ENCODE results near the gene ME3. TPM values are rescaled to one million over a fixed set of nuclear protein-coding genes. Genes with fewer than 3 reads are reported as not detected.

Gene ME3
- total RNA-seq, 1 donor from 2014 or later = 34.2 TPM

DNA sequence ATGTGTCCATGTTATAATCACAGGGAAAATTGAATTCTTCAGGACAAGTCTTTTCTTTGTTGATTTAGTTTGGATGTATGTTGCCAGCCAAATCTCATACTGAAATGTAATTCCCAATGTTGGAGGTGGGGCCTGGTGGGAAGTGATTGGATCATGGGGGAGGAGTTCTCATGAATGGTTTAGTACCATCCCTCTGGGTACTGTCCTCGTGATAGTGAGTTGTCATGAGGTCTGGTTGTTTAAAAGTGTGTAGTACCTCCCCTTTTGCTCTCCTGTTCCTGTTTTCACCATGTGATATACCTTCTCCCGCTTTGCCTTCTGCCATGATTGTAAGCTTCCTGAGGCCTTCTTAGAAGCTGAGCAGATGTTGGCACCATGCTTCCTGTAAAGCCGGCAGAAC is 197.4 kb downstream of the ME3 start:
- intact Hi-C loops (cut with DNase I) = no loop called here
- peak overlapping the region; percentile 82 to 84 for H3K27ac ChIP-seq
- no peak for TF ChIP-seq CTCF (IDR thresholded peaks at IDR 0.05)

DNA sequence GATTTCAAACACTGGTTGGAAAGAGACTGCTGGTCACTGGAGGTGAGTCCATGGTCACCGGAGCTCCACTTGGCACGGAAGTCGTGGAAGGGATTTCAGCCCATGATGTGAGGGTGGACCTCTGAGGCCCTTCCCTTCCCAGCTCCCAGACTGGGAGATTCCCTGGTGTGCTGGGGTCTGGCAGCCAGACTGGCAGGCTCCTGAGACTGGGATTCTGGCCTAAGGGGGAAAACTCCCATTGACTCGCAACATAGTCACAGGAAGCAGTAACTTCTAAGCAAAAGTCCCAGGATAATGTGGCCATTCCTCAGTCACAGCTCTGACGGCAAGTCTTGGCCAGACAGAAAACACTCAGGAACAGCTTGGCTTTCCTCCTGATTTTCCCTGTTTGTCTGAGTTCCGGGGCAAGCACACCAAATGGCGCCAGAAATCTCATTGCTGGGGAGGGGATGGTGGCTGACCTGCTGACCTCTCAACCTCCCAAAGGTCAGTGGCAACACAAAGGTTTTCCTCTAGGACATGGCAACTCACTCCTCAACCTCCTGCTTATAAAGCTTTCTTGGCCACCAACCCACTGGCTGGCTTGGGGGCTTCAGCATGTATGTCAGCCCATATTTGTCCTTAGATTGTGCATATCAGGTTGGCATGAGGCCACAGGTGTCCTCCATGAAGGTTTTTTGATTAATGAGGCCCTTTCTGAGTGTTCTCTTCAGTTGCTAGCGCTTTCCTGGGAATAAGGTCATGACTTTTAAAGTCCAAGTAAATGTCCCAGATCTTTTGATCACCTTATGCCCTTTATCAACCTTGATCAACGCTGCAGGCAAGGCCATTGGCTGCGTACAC is 198.2 kb downstream of the ME3 start:
- Histone ChIP-seq H3K4me3 (no peak overlapping the region), H3K27me3 (no peaks in the 10 kb centered on the region), H3K9me3 (no peaks in the 10 kb centered on the region), H3K27ac (peak overlapping the region; percentile 82 to 84), H3K4me1 (peaks cover 0 to 33% of the 10 kb centered on the region in 2 donors), H3K36me3 (no peaks in the 10 kb centered on the region)
- DNase-seq (ENCODE audit: low spot score in 2 of 2) = no peak
- no peak for TF ChIP-seq CTCF (IDR thresholded peaks at IDR 0.05)
- intact Hi-C loops (cut with DNase I) = no loop called here

More for the DNA sequence above, 197.4 kb downstream of the ME3 start:
- DNase-seq (ENCODE audit: low spot score in 2 of 2) = no peak
- Histone ChIP-seq H3K4me1 (peaks cover 0 to 33% of the 10 kb centered on the region in 2 donors), H3K9me3 (no peaks in the 10 kb centered on the region), H3K36me3 (no peaks in the 10 kb centered on the region), H3K4me3 (no peak overlapping the region), H3K27me3 (no peaks in the 10 kb centered on the region)

DNA sequence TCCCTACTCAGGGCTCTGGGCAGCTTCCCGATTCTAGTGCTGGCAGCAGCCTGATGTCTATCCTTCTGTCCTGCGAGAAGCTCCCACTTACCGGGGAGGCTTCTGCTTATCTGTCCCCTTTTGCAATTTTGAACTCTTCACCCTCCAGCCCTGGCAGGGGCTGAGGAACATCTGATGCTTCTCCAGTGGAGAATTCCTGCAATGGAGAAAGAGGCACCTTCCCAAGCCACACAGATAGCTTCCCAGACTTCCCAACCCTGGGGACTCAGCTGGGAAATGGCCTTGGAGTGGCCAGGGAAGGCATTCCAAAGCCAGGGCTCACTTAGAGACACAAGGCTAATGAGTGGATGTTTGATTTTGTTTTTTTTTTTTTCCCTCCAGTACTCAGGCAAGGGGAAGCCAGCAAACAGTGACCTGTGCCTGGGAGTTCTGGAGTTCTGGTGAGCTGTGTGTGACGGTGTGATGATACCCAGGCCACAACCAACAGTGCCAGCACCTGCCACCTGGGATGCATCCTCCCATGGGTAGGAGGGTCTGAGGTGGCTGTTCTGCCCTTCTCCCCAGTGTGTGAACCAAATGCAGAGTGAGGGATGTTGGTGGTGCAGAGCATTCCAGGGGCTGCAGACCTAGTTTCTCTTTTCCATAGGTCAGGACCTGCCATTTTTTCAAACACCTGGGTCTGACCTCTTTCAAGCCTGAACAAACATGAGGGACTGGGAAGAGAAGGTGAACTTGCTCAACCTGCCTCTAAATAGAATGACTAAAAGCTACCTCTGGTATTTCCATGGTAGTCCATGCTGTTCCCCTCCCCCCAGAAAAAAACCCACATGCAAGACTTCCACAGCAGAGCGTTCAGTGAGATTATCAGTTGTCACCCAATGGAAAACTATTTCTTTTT is 202.7 kb downstream of the ME3 start:
- intact Hi-C loops (cut with DNase I) = no loop called here
- H3K27ac ChIP-seq = no peak overlapping the region
- peaks cover 0 to 12% of the 10 kb centered on the region in 2 donors for H3K4me1 ChIP-seq
- H3K4me3 ChIP-seq = no peak overlapping the region
- H3K9me3 ChIP-seq = no peaks in the 10 kb centered on the region
- no peak for TF ChIP-seq CTCF (IDR thresholded peaks at IDR 0.05)
- no peaks in the 10 kb centered on the region for H3K36me3 ChIP-seq
- H3K27me3 ChIP-seq = no peaks in the 10 kb centered on the region
- DNase-seq (ENCODE audit: low spot score in 2 of 2) = peak in 1 of 2 donors; percentile 73

- H3K4me1 ChIP-seq = no peaks in the 10 kb centered on the region
- H3K27me3 ChIP-seq = no peaks in the 10 kb centered on the region
- H3K27ac ChIP-seq = no peak overlapping the region
- no peaks in the 10 kb centered on the region for H3K9me3 ChIP-seq
- no peak overlapping the region for H3K4me3 ChIP-seq
- no peaks in the 10 kb centered on the region for H3K36me3 ChIP-seq
- no peak for DNase-seq (ENCODE audit: low spot score in 2 of 2)
- intact Hi-C loops (cut with DNase I) = no loop called here
- TF ChIP-seq CTCF (IDR thresholded peaks at IDR 0.05) = no peak
These were observed 204.2 kb downstream of the ME3 start for GRCh38 chr11:86468169-86468568.

DNA sequence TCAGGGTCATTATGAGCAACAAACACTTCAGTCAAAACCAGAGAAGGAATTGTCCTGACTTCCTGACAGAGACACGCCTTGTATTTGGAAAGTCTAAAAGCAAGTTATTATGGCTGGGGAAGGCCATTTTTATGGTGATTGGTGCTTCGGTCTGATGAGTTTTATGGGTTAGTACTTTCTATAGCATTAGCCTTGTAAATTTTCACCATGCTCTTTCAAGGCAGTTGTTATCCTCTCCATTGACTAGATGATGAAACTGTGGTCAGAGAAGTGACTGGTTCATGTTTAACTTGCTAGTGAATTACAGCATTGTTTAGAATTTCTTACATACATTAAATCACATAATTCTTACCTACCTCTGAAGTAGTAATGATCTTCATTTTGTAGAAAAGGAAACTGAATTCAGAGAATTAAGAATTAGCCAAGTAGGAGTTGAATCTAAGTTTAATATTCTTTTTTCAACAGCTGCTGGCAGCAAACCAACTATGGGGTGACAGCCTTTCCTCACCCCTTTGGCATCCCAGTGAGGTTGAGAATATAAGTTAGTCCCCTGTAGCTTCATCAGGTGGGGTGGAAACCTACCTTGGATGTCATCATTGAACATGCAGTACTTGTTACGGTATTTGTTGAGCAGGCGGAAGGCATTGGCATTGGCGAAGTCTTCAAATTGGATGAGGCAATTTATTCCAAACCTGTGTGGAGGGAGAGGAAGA is 207.8 kb downstream of the ME3 start:
- Histone ChIP-seq H3K27me3 (no peaks in the 10 kb centered on the region), H3K9me3 (no peaks in the 10 kb centered on the region), H3K36me3 (no peaks in the 10 kb centered on the region), H3K4me3 (no peak overlapping the region), H3K27ac (no peak overlapping the region), H3K4me1 (peaks cover 6 to 9% of the 10 kb centered on the region in 2 donors)
- no peak for DNase-seq (ENCODE audit: low spot score in 2 of 2)
- intact Hi-C loops (cut with DNase I) = no loop called here
- no peak for TF ChIP-seq CTCF (IDR thresholded peaks at IDR 0.05)

Measured in ascending aorta (tissue), 2 donors.